CD4-positive, alpha-beta T cell (primary cell): ENCODE measurements around the gene DGKI. TPM values are rescaled to one million over a fixed set of nuclear protein-coding genes. Genes with fewer than 3 reads are reported as not detected.

Experiments
- ATAC-seq: fragments of 200-7000 bp; cut with Tn5 transposase; one replicate; pipeline ENCODE4 v1.10.0; 2022; ENCODE audit warnings: mild to moderate bottlenecking; ENCODE audit not compliant: poor library complexity
- CTCF ChIA-PET: fragments of 350-600 bp; sonication (Branson Sonifier 250); formaldehyde crosslinking; loops from one replicate; lab custom pipeline; 2021; ENCODE audit warnings: antibody characterized with exemption, inconsistent platforms; lab: Charles Lee
- POLR2A ChIA-PET: fragments of 350-600 bp; sonication (Branson Sonifier 250); formaldehyde crosslinking; loops from one replicate; lab custom pipeline; 2021; ENCODE audit warnings: antibody characterized with exemption, inconsistent platforms; lab: Charles Lee
- DNase-seq, 14 experiments: peaks; one replicate each; pipeline ENCODE4 v3.0.0-alpha.2; 2013 to 2020; ENCODE audit warnings: mixed read lengths in 2 of 14
- H3K27ac ChIP-seq, 2 donors: one replicate each; pipeline versions ENCODE4 v1.5.1 to v1.7.0; 2013; ENCODE audit warnings: low read length in 2 of 2, low read depth in 1 of 2, mild to moderate bottlenecking in 1 of 2
- H3K27me3 ChIP-seq, 2 experiments: 1 replicate in 1 of 2; 2 replicates in 1 of 2; pipeline versions ENCODE4 v1.6.1 to v1.7.0; 2013; ENCODE audit warnings: low read length in 2 of 2, control low read depth in 1 of 2, mild to moderate bottlenecking in 1 of 2, moderate library complexity in 1 of 2; ENCODE audit not compliant: insufficient read depth in 2 of 2, control insufficient read depth in 1 of 2
- H3K36me3 ChIP-seq: one replicate; pipeline ENCODE4 v1.6.1; 2013; ENCODE audit warnings: low read length, control low read depth; ENCODE audit not compliant: insufficient read depth
- H3K4me1 ChIP-seq: one replicate; pipeline ENCODE4 v1.6.1; 2013; ENCODE audit warnings: low read length, control low read depth; ENCODE audit not compliant: insufficient read depth
- H3K4me3 ChIP-seq: one replicate; pipeline ENCODE4 v1.5.1; 2013; ENCODE audit warnings: mild to moderate bottlenecking, low read length, moderate library complexity
- H3K9me3 ChIP-seq, 2 experiments: 1 replicate in 1 of 2; 2 replicates in 1 of 2; pipeline versions ENCODE4 v1.6.1 to v1.7.0; 2013; ENCODE audit warnings: low read length in 2 of 2, mild to moderate bottlenecking in 2 of 2, control low read depth in 1 of 2, moderate library complexity in 1 of 2; ENCODE audit not compliant: control insufficient read depth in 1 of 2, insufficient read depth in 1 of 2
- H3K27ac Mint-ChIP-seq: one replicate; pipeline ENCODE4 v1.8.0; 2020; ENCODE audit warnings: mixed read lengths
- H3K27me3 Mint-ChIP-seq: one replicate; pipeline ENCODE4 v1.8.0; 2021; ENCODE audit warnings: mixed read lengths
- H3K36me3 Mint-ChIP-seq: one replicate; pipeline ENCODE4 v1.8.0; 2021; ENCODE audit warnings: low read depth, mixed read lengths
- H3K4me1 Mint-ChIP-seq: one replicate; pipeline ENCODE4 v1.8.0; 2021; ENCODE audit warnings: low read depth, mixed read lengths
- H3K4me3 Mint-ChIP-seq: one replicate; pipeline ENCODE4 v1.8.0; 2020; ENCODE audit warnings: mild to moderate bottlenecking, mixed read lengths
- H3K9me3 Mint-ChIP-seq: one replicate; pipeline ENCODE4 v1.8.0; 2020; ENCODE audit warnings: mixed read lengths
- CTCF ChIP-seq: fragments of 200-600 bp; IDR thresholded peaks from one replicate; pipeline ENCODE4 v1.8.0; 2022; ENCODE audit warnings: antibody characterized with exemption, mild to moderate bottlenecking
- intact Hi-C, 2 experiments: fragments of 100-400 bp; cut with DNase I in 1 of 2; cut with micrococcal nuclease in 1 of 2; formaldehyde crosslinking; loops; one replicate each; pipeline versions ENCODE4 v1.15.1 to v1.9.0; 2023 to 2025; cut with DNase I, micrococcal nuclease
- total RNA-seq, 174 experiments: library from RNA in 2 of 174; stranded (reverse) in 2 of 174; gene quantifications; one replicate each; pipeline ENCODE4 v1.2.3 and lab custom pipeline; 2021 to 2026

DGKI gene
- total RNA-seq, 2 experiments from 2014 or later = not detected

GRCh38 chr7:137886746-137887145, 40.0 kb upstream of the DGKI start:
- H3K27me3 ChIP-seq = no peaks in the 10 kb centered on the region
- H3K27ac Mint-ChIP-seq = no peak overlapping the region
- ChIA-PET POLR2A (no interaction called here), CTCF (no interaction called here)
- H3K9me3 Mint-ChIP-seq = no peaks in the 10 kb centered on the region
- ATAC-seq (no peak), DNase-seq (no peak)
- no peaks in the 10 kb centered on the region for H3K27me3 Mint-ChIP-seq
- H3K27ac ChIP-seq = no peak overlapping the region
- H3K4me3 ChIP-seq = no peak overlapping the region
- H3K4me1 ChIP-seq = no peaks in the 10 kb centered on the region
- no peak overlapping the region for H3K4me3 Mint-ChIP-seq
- TF ChIP-seq CTCF = no peak
- intact Hi-C loops = no loop called here
- peaks cover 54% of the 10 kb centered on the region for H3K36me3 ChIP-seq
- peaks cover 69% of the 10 kb centered on the region for H3K36me3 Mint-ChIP-seq
- no peaks in the 10 kb centered on the region for H3K4me1 Mint-ChIP-seq
- H3K9me3 ChIP-seq = peaks cover 0 to 7% of the 10 kb centered on the region in 2 experiments

- ChIA-PET CTCF (no interaction called here), POLR2A (no interaction called here)
- no peaks in the 10 kb centered on the region for H3K27me3 ChIP-seq
- peaks cover 57% of the 10 kb centered on the region for H3K36me3 ChIP-seq
- H3K36me3 Mint-ChIP-seq = peaks cover 74% of the 10 kb centered on the region
- no peak overlapping the region for H3K27ac Mint-ChIP-seq
- H3K4me1 ChIP-seq = no peaks in the 10 kb centered on the region
- no peak overlapping the region for H3K4me3 ChIP-seq
- no peak overlapping the region for H3K27ac ChIP-seq
- DNase-seq (no peak), ATAC-seq (no peak)
- H3K27me3 Mint-ChIP-seq = no peaks in the 10 kb centered on the region
- H3K4me3 Mint-ChIP-seq = no peak overlapping the region
- no peak for TF ChIP-seq CTCF
- intact Hi-C loops = no loop called here
- peaks cover 0 to 7% of the 10 kb centered on the region in 2 experiments for H3K9me3 ChIP-seq
- no peaks in the 10 kb centered on the region for H3K9me3 Mint-ChIP-seq
- H3K4me1 Mint-ChIP-seq = no peaks in the 10 kb centered on the region
Observed at GRCh38 chr7:137886281-137886680, 39.5 kb upstream of the DGKI start.

GRCh38 chr7:137885678-137886077, 38.9 kb upstream of the DGKI start:
- H3K36me3 ChIP-seq = peaks cover 60% of the 10 kb centered on the region
- H3K4me1 ChIP-seq = no peaks in the 10 kb centered on the region
- H3K9me3 Mint-ChIP-seq = no peaks in the 10 kb centered on the region
- H3K27me3 ChIP-seq = no peaks in the 10 kb centered on the region
- H3K9me3 ChIP-seq = peaks cover 0 to 7% of the 10 kb centered on the region in 2 experiments
- intact Hi-C loops = no loop called here
- no peak overlapping the region for H3K4me3 ChIP-seq
- no peak overlapping the region for H3K27ac Mint-ChIP-seq
- H3K4me1 Mint-ChIP-seq = no peaks in the 10 kb centered on the region
- CTCF ChIA-PET = no interaction called here
- DNase-seq (no peak), ATAC-seq (no peak)
- no peak for TF ChIP-seq CTCF
- H3K36me3 Mint-ChIP-seq = peaks cover 74% of the 10 kb centered on the region
- no peak overlapping the region for H3K4me3 Mint-ChIP-seq
- H3K27ac ChIP-seq = no peak overlapping the region
- POLR2A ChIA-PET = no interaction called here
- no peaks in the 10 kb centered on the region for H3K27me3 Mint-ChIP-seq
